Cardiac muscle cell (in vitro differentiated cells and primary cell): ENCODE data around the gene EDA. TPM values are rescaled to one million over a fixed set of nuclear protein-coding genes. Genes with fewer than 3 reads are reported as not detected.

Experiments used
- DNase-seq, 2 donors: peaks; one replicate each; pipeline versions ENCODE4 v3.0.0 to v3.0.0-alpha.2; 2010 to 2017; ENCODE audit warnings: low read depth in 1 of 2, low spot score in 1 of 2
- H3K27ac ChIP-seq: fragments of 200-600 bp; sonication (generic); 2 replicates; pipeline ENCODE4 v1.5.1; 2016
- H3K27me3 ChIP-seq: fragments of 200-600 bp; sonication (generic); 2 replicates; pipeline ENCODE4 v1.6.0; 2016; ENCODE audit warnings: control low read depth
- H3K36me3 ChIP-seq: fragments of 200-600 bp; sonication (generic); 2 replicates; pipeline ENCODE4 v1.5.1; 2016; ENCODE audit warnings: control low read depth
- H3K4me1 ChIP-seq: fragments of 200-600 bp; sonication (generic); 2 replicates; pipeline ENCODE4 v1.8.1; 2017; ENCODE audit warnings: low read depth, mild to moderate bottlenecking, mixed run types
- H3K4me3 ChIP-seq: fragments of 200-600 bp; sonication (generic); 2 replicates; pipeline ENCODE4 v1.5.1; 2016; ENCODE audit warnings: mild to moderate bottlenecking
- H3K9me3 ChIP-seq: fragments of 200-600 bp; sonication (generic); 2 replicates; pipeline ENCODE4 v1.5.1; 2017; ENCODE audit warnings: low read depth, mild to moderate bottlenecking, control low read depth
- CTCF ChIP-seq: IDR thresholded peaks from 2 replicates; pipeline ENCODE4 v1.5.1; 2012; ENCODE audit warnings: low read depth, mild to moderate bottlenecking, low read length
- polyA plus RNA-seq: library from polyadenylated mRNA; unstranded; fragments of >200 nt; fragmentation: Nextera tagmentation; extraction: Ambion mirVana; gene quantifications from 2 replicates; pipeline ENCODE4 v1.2.1, GENCODE V29; 2016
- total RNA-seq: library from RNA; depleted of rRNA; stranded (reverse); fragments of >200 nt; gene quantifications from 2 replicates; pipeline ENCODE4 v1.2.3, GENCODE V29; 2016

The EDA gene
- total and polyA plus RNA-seq, 2 experiments from 2014 or later: 0.56 to 2.7 TPM

GRCh38 chrX:69961365-69962072, 345.6 kb downstream of the EDA start:
- Histone ChIP-seq H3K36me3 (no peaks in the 10 kb centered on the region), H3K4me1 (no peaks in the 10 kb centered on the region), H3K27ac (no peak overlapping the region), H3K9me3 (no peaks in the 10 kb centered on the region), H3K4me3 (no peak overlapping the region), H3K27me3 (no peaks in the 10 kb centered on the region)
- TF ChIP-seq CTCF: no peak
- DNase-seq: peak in 1 of 2 donors; percentile 38

- DNase-seq: peak in 1 of 2 donors; percentile 29
- no peaks in the 10 kb centered on the region for H3K9me3 ChIP-seq
- no peaks in the 10 kb centered on the region for H3K27me3 ChIP-seq
- no peaks in the 10 kb centered on the region for H3K4me1 ChIP-seq
- H3K4me3 ChIP-seq: no peak overlapping the region
- H3K27ac ChIP-seq: no peak overlapping the region
- no peaks in the 10 kb centered on the region for H3K36me3 ChIP-seq
- TF ChIP-seq CTCF: no peak
Observed at GRCh38 chrX:69968950-69969349, 353.0 kb downstream of the EDA start.

- no peak overlapping the region for H3K27ac ChIP-seq
- H3K27me3 ChIP-seq: no peaks in the 10 kb centered on the region
- no peaks in the 10 kb centered on the region for H3K36me3 ChIP-seq
- no peak for TF ChIP-seq CTCF
- H3K4me1 ChIP-seq: no peaks in the 10 kb centered on the region
- no peaks in the 10 kb centered on the region for H3K9me3 ChIP-seq
- DNase-seq: no peak
- no peak overlapping the region for H3K4me3 ChIP-seq
Observed at GRCh38 chrX:69969460-69969859, 353.5 kb downstream of the EDA start.

- TF ChIP-seq CTCF: no peak
- Histone ChIP-seq H3K4me1 (no peaks in the 10 kb centered on the region), H3K9me3 (no peaks in the 10 kb centered on the region), H3K27ac (no peak overlapping the region), H3K36me3 (no peaks in the 10 kb centered on the region), H3K27me3 (no peaks in the 10 kb centered on the region), H3K4me3 (no peak overlapping the region)
- DNase-seq: peak in 1 of 2 donors; percentile 27
Observed at GRCh38 chrX:69987691-69988090, 371.8 kb downstream of the EDA start.

- TF ChIP-seq CTCF: no peak
- H3K27ac ChIP-seq: no peak overlapping the region
- no peaks in the 10 kb centered on the region for H3K27me3 ChIP-seq
- DNase-seq: peak in 1 of 2 donors; percentile 80
- H3K36me3 ChIP-seq: no peaks in the 10 kb centered on the region
- no peaks in the 10 kb centered on the region for H3K4me1 ChIP-seq
- H3K9me3 ChIP-seq: no peaks in the 10 kb centered on the region
- no peak overlapping the region for H3K4me3 ChIP-seq
Observed at GRCh38 chrX:69988955-69989394, 373.1 kb downstream of the EDA start.
